AML-193 (cell line): Measurements from ENCODE around the gene CLCN3.
"Not testable (repeated sequence)": the region's sequence is repeated elsewhere in the genome, so short reads cannot be mapped to it uniquely, and the experiment has no call there.

Experiments
- DNase-seq, 2 experiments: peaks; one replicate each; lab custom pipeline; 2025; lab: John Stamatoyannopoulos, UW

CLCN3 gene

GRCh38 chr4:169657470-169658107, 37.2 kb downstream of the CLCN3 start:
- DNase-seq, result no peak

GRCh38 chr4:169658196-169658595, 37.8 kb downstream of the CLCN3 start:
- DNase-seq, result no peak

GRCh38 chr4:169658975-169659715, 38.8 kb downstream of the CLCN3 start:
- peak in 1 of 2 experiments; percentile 11 for DNase-seq

GRCh38 chr4:169659716-169660670, 39.6 kb downstream of the CLCN3 start:
- peak; percentile 94 to 95 for DNase-seq

GRCh38 chr4:169660929-169661328, 40.6 kb downstream of the CLCN3 start:
- DNase-seq, result peak in 1 of 2 experiments; percentile 6

GRCh38 chr4:169661761-169662160, 41.4 kb downstream of the CLCN3 start:
- no peak for DNase-seq

GRCh38 chr4:169662206-169662605, 41.8 kb downstream of the CLCN3 start:
- no peak for DNase-seq

GRCh38 chr4:169663402-169663801, 43.0 kb downstream of the CLCN3 start:
- DNase-seq, result no peak

- no peak for DNase-seq
These were observed 43.5 kb downstream of the CLCN3 start for GRCh38 chr4:169663831-169664230.

GRCh38 chr4:169664615-169665014, 44.2 kb downstream of the CLCN3 start:
- DNase-seq, result no peak

GRCh38 chr4:169665046-169665737, 44.8 kb downstream of the CLCN3 start:
- no peak for DNase-seq

- DNase-seq, result no peak
These were observed 47.8 kb downstream of the CLCN3 start for GRCh38 chr4:169668069-169668721.

- no peak for DNase-seq
These were observed 55.4 kb downstream of the CLCN3 start for GRCh38 chr4:169675825-169676224.

GRCh38 chr4:169677150-169677748, 56.9 kb downstream of the CLCN3 start:
- no peak for DNase-seq

GRCh38 chr4:169678486-169678885, 58.1 kb downstream of the CLCN3 start:
- DNase-seq, result not testable (repeated sequence)

- DNase-seq, result not testable (repeated sequence)
These were observed 58.7 kb downstream of the CLCN3 start for GRCh38 chr4:169678951-169679591.

- DNase-seq, result peak; percentile 48 to 53
These were observed 62.1 kb downstream of the CLCN3 start for GRCh38 chr4:169682372-169683047.

- no peak for DNase-seq
These were observed 69.3 kb downstream of the CLCN3 start for GRCh38 chr4:169689681-169690080.

GRCh38 chr4:169690787-169691186, 70.4 kb downstream of the CLCN3 start:
- DNase-seq, result no peak

GRCh38 chr4:169698331-169698730, 78.0 kb downstream of the CLCN3 start:
- DNase-seq, result no peak
